Heart left ventricle (tissue), 16 donors: ENCODE measurements around the gene SLIT1. TPM values are rescaled to one million over a fixed set of nuclear protein-coding genes. Genes with fewer than 3 reads are reported as not detected.
A peak's percentile ranks its signal among the peaks of the same experiment; 100 is the strongest.

ENCODE experiments used
- ATAC-seq, 4 donors: fragments of 200-7000 bp; cut with Tn5 transposase; one replicate each; pipeline ENCODE4 v1.9.1; 2020 to 2022; ENCODE audit warnings: moderate library complexity in 4 of 4, mild to moderate bottlenecking in 3 of 4, moderate number of reproducible peaks in 1 of 4
- DNase-seq, 5 donors: peaks; one replicate each; pipeline ENCODE4 v3.0.0-alpha.2; 2020
- H3K27ac ChIP-seq, 12 donors: fragments of 200-600 bp; sonication (generic) in 4 of 12; one replicate each; pipeline versions ENCODE4 v1.5.0 to v1.8.0; 2016 to 2022; ENCODE audit warnings: mild to moderate bottlenecking in 2 of 12
- H3K27me3 ChIP-seq, 9 donors: fragments of 200-600 bp; sonication (generic) in 2 of 9; one replicate each; pipeline versions ENCODE4 v1.5.1 to v1.8.0; 2016 to 2022; ENCODE audit warnings: mild to moderate bottlenecking in 3 of 9
- H3K36me3 ChIP-seq, 9 donors: fragments of 200-600 bp; sonication (generic) in 2 of 9; one replicate each; pipeline versions ENCODE4 v1.5.0 to v1.8.0; 2018 to 2022; ENCODE audit warnings: mild to moderate bottlenecking in 2 of 9
- H3K4me1 ChIP-seq, 12 donors: fragments of 200-600 bp; sonication (generic) in 4 of 12; one replicate each; pipeline versions ENCODE4 v1.5.0 to v1.8.0; 2016 to 2022; ENCODE audit warnings: mild to moderate bottlenecking in 3 of 12
- H3K4me3 ChIP-seq, 12 donors: fragments of 200-600 bp; sonication (generic) in 4 of 12; one replicate each; pipeline versions ENCODE4 v1.5.0 to v1.8.0; 2017 to 2022; ENCODE audit warnings: mild to moderate bottlenecking in 9 of 12, moderate library complexity in 4 of 12
- H3K9me3 ChIP-seq, 12 donors: fragments of 200-600 bp; sonication (generic) in 4 of 12; one replicate each; pipeline versions ENCODE4 v1.5.0 to v1.8.0; 2016 to 2022; ENCODE audit warnings: mild to moderate bottlenecking in 1 of 12
- CTCF ChIP-seq, 12 donors: fragments of 200-600 bp; sonication (generic) in 4 of 12; IDR thresholded peaks; one replicate each; pipeline versions ENCODE4 v1.5.0 to v1.8.0; 2018 to 2022; ENCODE audit warnings: antibody characterized with exemption in 12 of 12, mild to moderate bottlenecking in 5 of 12
- POLR2A ChIP-seq, 2 donors: fragments of 450-650 bp; IDR thresholded peaks; one replicate each; pipeline ENCODE4 v1.6.1; 2017; ENCODE audit warnings: antibody characterized with exemption in 2 of 2, mild to moderate bottlenecking in 2 of 2, moderate library complexity in 2 of 2
- WGBS, 4 donors: extraction: QIAGEN DNeasy Blood & Tissue Kit in 2 of 4; methylation state at CpG; one replicate each; pipeline versions ENCODE4 v1.1.5 to v1.1.7; 2013 to 2018; 5-methylcytosine and 5-hydroxymethylcytosine counted together
- intact Hi-C, 10 donors: fragments of 100-400 bp; cut with DNase I; formaldehyde crosslinking; loops; one replicate each; pipeline versions ENCODE4 v1.11.1 to v1.14.2; 2022
- polyA plus RNA-seq, 2 donors: library from polyadenylated mRNA; stranded (reverse); fragments of 200-250 nt; gene quantifications; one replicate each; pipeline ENCODE4 v1.2.3, GENCODE V29; 2013
- total RNA-seq, 9 donors: library from RNA; depleted of rRNA in 2 of 9; stranded (reverse); fragments of >200 nt in 2 of 9; fragmentation: NEBNext Ultra II Directional in 3 of 9; extraction: Animal tissue kit (Norgen Biotek cat#: 25700) in 3 of 9; gene quantifications; one replicate each; pipeline versions ENCODE4 v1.1.0 to v1.2.4, GENCODE V29; 2016 to 2023
- donor health status: ischemic (EF 13 %, LVEDD 7.1; RV severe dilation, severe dysfunction).
- donor health status: healthy with polysubstance abuse.
- donor health status: DM: no; HTN: yes; CAD: no.
- donor health status: DM: no; HTN: no; CAD: no.
- donor health status: ischemic (EF 25% LVEDD 6.9; RV normal size, moderate dysfunction).
- donor health status: ischemic (EF 25% LVEDD 5.7; RV mildly dilated, moderate dysfunction).
- donor health status: healthy.
- donor health status: DM: yes; HTN: yes; CAD: no.
- donor health status: ischemic (EF 35%, LVEDD 5.7; RV mildly dilated, moderate dysfunction).
- donor health status: nonischemic (EF 11% LVEDD 7.7; RV severe dilation, severe dysfunction).
- donor health status: DM: yes; HTN: yes; CAD: no.
- donor health status: PGD.
- donor health status: ischemic (EF 29% LVEDD 5.4; RV normal size, mild dysfunction).
- donor health status: nonischemic (EF 23%, LVEDD 6.1; RV moderate dilation, normal function).

The SLIT1 gene
- total and polyA plus RNA-seq, 11 donors, result 0.04 to 0.61 (median 0.12) TPM

- ATAC-seq, result no peak
- H3K27me3 ChIP-seq, result no peaks in the 10 kb centered on the region
- DNase-seq, result no peak
- TF ChIP-seq CTCF (IDR thresholded peaks at IDR 0.05), result no peak
- TF ChIP-seq POLR2A (IDR thresholded peaks at IDR 0.05), result no peak
- H3K9me3 ChIP-seq, result no peaks in the 10 kb centered on the region
- no peaks in the 10 kb centered on the region for H3K36me3 ChIP-seq
- no peak overlapping the region for H3K27ac ChIP-seq
- WGBS, 4 donors, result 87 to 93% (median 92%) methylated on average over 3 to 4 of the region's 4 CpGs
- intact Hi-C loops, result no loop called here
- H3K4me1 ChIP-seq, result peaks cover 0 to 19% (median 4%) of the 10 kb centered on the region in 12 donors
- H3K4me3 ChIP-seq, result no peak overlapping the region
Measured at GRCh38 chr10:96999337-96999736, 186.4 kb downstream of the SLIT1 start.

- no peaks in the 10 kb centered on the region for H3K27me3 ChIP-seq
- ATAC-seq, result no peak
- H3K9me3 ChIP-seq, result no peaks in the 10 kb centered on the region
- no peak overlapping the region for H3K4me3 ChIP-seq
- intact Hi-C loops, result no loop called here
- WGBS, 4 donors, result 74 to 84% (median 81%) methylated on average over 10 to 14 of the region's 14 CpGs
- H3K36me3 ChIP-seq, result no peaks in the 10 kb centered on the region
- TF ChIP-seq POLR2A (IDR thresholded peaks at IDR 0.05) (no peak), CTCF (IDR thresholded peaks at IDR 0.05) (no peak)
- no peak for DNase-seq
- H3K27ac ChIP-seq, result no peak overlapping the region
- peaks cover 0 to 23% (median 4%) of the 10 kb centered on the region in 12 donors for H3K4me1 ChIP-seq
Measured at GRCh38 chr10:96998329-96998888, 187.3 kb downstream of the SLIT1 start.

GRCh38 chr10:96996275-96996965 lies 189.3 kb downstream of the SLIT1 start:
- H3K27ac ChIP-seq, result peak overlapping the region in 2 of 12 donors; percentile 49 to 62
- WGBS, 4 donors, result 65 to 82% (median 78%) methylated on average over 6 of the region's 6 CpGs
- H3K4me1 ChIP-seq, result peaks cover 0 to 23% (median 4%) of the 10 kb centered on the region in 12 donors
- ATAC-seq (peak in 2 of 4 donors; percentile 38 to 63), DNase-seq (no peak)
- H3K27me3 ChIP-seq, result no peaks in the 10 kb centered on the region
- intact Hi-C loops, result no loop called here
- no peak overlapping the region for H3K4me3 ChIP-seq
- TF ChIP-seq CTCF (IDR thresholded peaks at IDR 0.05) (no peak), POLR2A (IDR thresholded peaks at IDR 0.05) (no peak)
- no peaks in the 10 kb centered on the region for H3K9me3 ChIP-seq
- H3K36me3 ChIP-seq, result no peaks in the 10 kb centered on the region

GRCh38 chr10:96995851-96996250 lies 189.9 kb downstream of the SLIT1 start:
- intact Hi-C loops, result no loop called here
- H3K36me3 ChIP-seq, result no peaks in the 10 kb centered on the region
- no peak for DNase-seq
- no peaks in the 10 kb centered on the region for H3K27me3 ChIP-seq
- peak overlapping the region in 2 of 12 donors; percentile 49 to 62 for H3K27ac ChIP-seq
- no peak for TF ChIP-seq POLR2A (IDR thresholded peaks at IDR 0.05)
- no peak for TF ChIP-seq CTCF (IDR thresholded peaks at IDR 0.05)
- H3K4me3 ChIP-seq, result no peak overlapping the region
- no peaks in the 10 kb centered on the region for H3K9me3 ChIP-seq
- no peak for ATAC-seq
- peaks cover 0 to 23% (median 4%) of the 10 kb centered on the region in 12 donors for H3K4me1 ChIP-seq
- 76 to 86% (median 79%) methylated on average over 4 of the region's 4 CpGs for WGBS, 4 donors
